GM21528 (cell line): ENCODE data around the gene STK32C.

Source experiments
- ATAC-seq: cut with Tn5 transposase; IDR thresholded peaks from one replicate; pipeline ENCODE4 v1.9.1; 2021; ENCODE audit warnings: mild to moderate bottlenecking, moderate library complexity; ENCODE audit not compliant: unreplicated experiment, low FRiP score

STK32C gene

GRCh38 chr10:132203256-132204077 is 104.3 kb downstream of the STK32C start:
- no peak for ATAC-seq

- no peak for ATAC-seq
These were observed 105.4 kb downstream of the STK32C start for GRCh38 chr10:132202070-132202970.

GRCh38 chr10:132201111-132201969 is 106.4 kb downstream of the STK32C start:
- ATAC-seq = no peak

- ATAC-seq = no peak
These were observed 107.2 kb downstream of the STK32C start for GRCh38 chr10:132200344-132201110.

GRCh38 chr10:132199854-132200311 is 107.9 kb downstream of the STK32C start:
- ATAC-seq = no peak

- no peak for ATAC-seq
These were observed 108.4 kb downstream of the STK32C start for GRCh38 chr10:132199268-132199853.

GRCh38 chr10:132198381-132199181 is 109.2 kb downstream of the STK32C start:
- no peak for ATAC-seq

- ATAC-seq = no peak
These were observed 109.7 kb downstream of the STK32C start for GRCh38 chr10:132198068-132198370.

GRCh38 chr10:132197271-132198067 is 110.3 kb downstream of the STK32C start:
- ATAC-seq = no peak

GRCh38 chr10:132196178-132197113 is 111.3 kb downstream of the STK32C start:
- no peak for ATAC-seq

- no peak for ATAC-seq
These were observed 112.2 kb downstream of the STK32C start for GRCh38 chr10:132195366-132196075.

GRCh38 chr10:132194726-132195125 is 113.0 kb downstream of the STK32C start:
- ATAC-seq = no peak

- no peak for ATAC-seq
These were observed 113.7 kb downstream of the STK32C start for GRCh38 chr10:132193907-132194552.

- no peak for ATAC-seq
These were observed 114.6 kb downstream of the STK32C start for GRCh38 chr10:132192991-132193665.
